PC-9 (cell line): ENCODE data around the gene ACY1. TPM values are rescaled to one million over a fixed set of nuclear protein-coding genes. Genes with fewer than 3 reads are reported as not detected.

Experiments used
- BruUV-seq: library from RNA; stranded (reverse); fragments of 400-500 nt; replicated peaks from 2 replicates; lab custom pipeline; 2021; lab: Mats Ljungman, UMichigan
- CTCF ChIA-PET: fragments of 300-600 bp; sonication (Branson Sonifier 250); formaldehyde crosslinking; loops from one replicate; lab custom pipeline; 2022; ENCODE audit warnings: antibody characterized with exemption; lab: Charles Lee
- POLR2A ChIA-PET: fragments of 300-600 bp; sonication (Branson Sonifier 250); formaldehyde crosslinking; loops from one replicate; lab custom pipeline; 2022; ENCODE audit warnings: antibody characterized with exemption; ENCODE audit not compliant: unreplicated experiment; lab: Charles Lee
- DNase-seq, 2 experiments: peaks; one replicate each; pipeline versions ENCODE4 v3.0.0 to v3.0.0-alpha.2; 2015 to 2022; ENCODE audit warnings: mixed read lengths in 1 of 2
- H2AFZ ChIP-seq: fragments of 200-600 bp; sonication (generic); 2 replicates; pipeline ENCODE4 v1.8.1; 2017; ENCODE audit warnings: antibody characterized with exemption
- H3F3A ChIP-seq: fragments of 200-600 bp; sonication (generic); 2 replicates; pipeline ENCODE4 v1.8.1; 2017; ENCODE audit warnings: antibody characterized with exemption, mild to moderate bottlenecking, low read depth; ENCODE audit not compliant: insufficient read depth
- H3K27ac ChIP-seq: fragments of 200-600 bp; sonication (generic); 2 replicates; pipeline ENCODE4 v1.6.1; 2016; ENCODE audit warnings: mixed run types
- H3K27me3 ChIP-seq: fragments of 200-600 bp; sonication (generic); 2 replicates; pipeline ENCODE4 v1.6.1; 2016; ENCODE audit warnings: low read depth, mixed run types; ENCODE audit not compliant: insufficient read depth
- H3K36me3 ChIP-seq: fragments of 200-600 bp; sonication (generic); 2 replicates; pipeline ENCODE4 v1.6.1; 2016; ENCODE audit warnings: low read depth, mixed run types
- H3K4me1 ChIP-seq: fragments of 200-600 bp; sonication (generic); replicated peaks from 2 replicates; pipeline ENCODE4 v1.6.1; 2016; ENCODE audit warnings: mixed run types; ENCODE audit not compliant: insufficient read depth
- H3K4me2 ChIP-seq: fragments of 200-600 bp; sonication (generic); 2 replicates; pipeline ENCODE4 v1.6.1; 2017; ENCODE audit warnings: mixed run types
- H3K4me3 ChIP-seq: fragments of 200-600 bp; sonication (generic); 2 replicates; pipeline ENCODE4 v1.6.1; 2016; ENCODE audit warnings: mixed run types
- H3K79me2 ChIP-seq: fragments of 200-600 bp; sonication (generic); 2 replicates; pipeline ENCODE4 v1.6.1; 2017; ENCODE audit warnings: low read depth, mixed run types
- H3K9me2 ChIP-seq: fragments of 200-600 bp; sonication (generic); 2 replicates; pipeline ENCODE4 v1.8.1; 2017; ENCODE audit warnings: mild to moderate bottlenecking; ENCODE audit not compliant: insufficient read depth
- H3K9me3 ChIP-seq: fragments of 200-600 bp; sonication (generic); 2 replicates; pipeline ENCODE4 v1.8.1; 2016; ENCODE audit warnings: low read depth; ENCODE audit not compliant: insufficient read depth
- H4K20me1 ChIP-seq: fragments of 200-600 bp; sonication (generic); 2 replicates; pipeline ENCODE4 v1.8.1; 2017; ENCODE audit not compliant: insufficient read depth
- CTCF ChIP-seq: fragments of 200-600 bp; sonication (generic); conservative IDR thresholded peaks from 2 replicates; pipeline ENCODE4 v1.6.1; 2017; ENCODE audit warnings: mixed run types, antibody characterized with exemption, mild to moderate bottlenecking, moderate library complexity
- EZH2 ChIP-seq: fragments of 200-600 bp; sonication (generic); IDR thresholded peaks from 2 replicates; pipeline ENCODE4 v1.8.0; 2017; ENCODE audit warnings: antibody characterized with exemption, low read depth
- intact Hi-C: fragments of 100-400 bp; cut with micrococcal nuclease; formaldehyde crosslinking; loops from one replicate; pipeline ENCODE4 v1.10.0; 2022; ENCODE audit not compliant: unreplicated experiment
- total RNA-seq: library from RNA; stranded (reverse); gene quantifications from 2 replicates; pipeline ENCODE4 v1.2.3, GENCODE V29; 2021

ACY1 gene
- total RNA-seq, 1 experiment from 2014 or later = 52.2 TPM

- CTCF ChIA-PET = no interaction called here
- POLR2A ChIA-PET = no interaction called here
- intact Hi-C loops = no loop called here
These were observed 38.1 kb upstream of the ACY1 start for GRCh38 chr3:51945031-51945840.

GRCh38 chr3:51945926-51946705, 37.2 kb upstream of the ACY1 start:
- Histone ChIP-seq H2AFZ (no peak overlapping the region), H3K4me1 (peaks cover 7% of the 10 kb centered on the region; the same call in 1 of the 2 replicates), H3K9me3 (no peaks in the 10 kb centered on the region), H3K4me3 (no peak overlapping the region), H3K9me2 (no peaks in the 10 kb centered on the region), H3K36me3 (no peaks in the 10 kb centered on the region), H3K79me2 (peaks cover 5% of the 10 kb centered on the region), H3F3A (no peaks in the 10 kb centered on the region; the same call in 1 of the 2 replicates), H3K4me2 (no peak overlapping the region), H3K27me3 (no peaks in the 10 kb centered on the region), H3K27ac (no peak overlapping the region), H4K20me1 (no peaks in the 10 kb centered on the region)
- ChIA-PET POLR2A (no interaction called here), CTCF (no interaction called here)
- no TSS peak for BruUV-seq
- DNase-seq = no peak
- intact Hi-C loops = no loop called here
- no peak for TF ChIP-seq CTCF
- no peak for TF ChIP-seq EZH2

More at GRCh38 chr3:51945031-51945840, 38.1 kb upstream of the ACY1 start:
- H3K27ac ChIP-seq = no peak overlapping the region
- no peaks in the 10 kb centered on the region for H4K20me1 ChIP-seq
- no peak for DNase-seq
- peaks cover 14% of the 10 kb centered on the region for H3K79me2 ChIP-seq
- H3F3A ChIP-seq = no peaks in the 10 kb centered on the region; the same call in 1 of the 2 replicates
- BruUV-seq = no TSS peak
- no peaks in the 10 kb centered on the region for H3K36me3 ChIP-seq
- H2AFZ ChIP-seq = no peak overlapping the region
- TF ChIP-seq EZH2 (no peak), CTCF (no peak)
- no peak overlapping the region for H3K4me3 ChIP-seq
- H3K4me2 ChIP-seq = no peak overlapping the region
- no peaks in the 10 kb centered on the region for H3K27me3 ChIP-seq
- H3K9me2 ChIP-seq = no peaks in the 10 kb centered on the region
- H3K4me1 ChIP-seq = peaks cover 16% of the 10 kb centered on the region; the same call in 1 of the 2 replicates
- H3K9me3 ChIP-seq = no peaks in the 10 kb centered on the region

GRCh38 chr3:51946796-51947195, 36.5 kb upstream of the ACY1 start:
- H4K20me1 ChIP-seq = no peaks in the 10 kb centered on the region
- no peaks in the 10 kb centered on the region for H3K27me3 ChIP-seq
- H3F3A ChIP-seq = no peaks in the 10 kb centered on the region; the same call in 1 of the 2 replicates
- no peaks in the 10 kb centered on the region for H3K9me3 ChIP-seq
- H3K9me2 ChIP-seq = no peaks in the 10 kb centered on the region
- H2AFZ ChIP-seq = no peak overlapping the region
- ChIA-PET CTCF (no interaction called here), POLR2A (no interaction called here)
- H3K4me3 ChIP-seq = no peak overlapping the region
- intact Hi-C loops = no loop called here
- H3K4me1 ChIP-seq = peaks cover 7% of the 10 kb centered on the region; the same call in 1 of the 2 replicates
- no peak overlapping the region for H3K27ac ChIP-seq
- TF ChIP-seq CTCF (no peak), EZH2 (no peak)
- DNase-seq = no peak
- no peaks in the 10 kb centered on the region for H3K36me3 ChIP-seq
- no TSS peak for BruUV-seq
- no peaks in the 10 kb centered on the region for H3K79me2 ChIP-seq
- H3K4me2 ChIP-seq = no peak overlapping the region
